ENCODE measurements around the gene PRKRIP1.

- TF ChIP-seq POLR2A (IDR thresholded peaks at IDR 0.05; ENCODE audit: low read depth, low read length), result no peak
- no peak for TF ChIP-seq TAF1 (IDR thresholded peaks at IDR 0.05; ENCODE audit: borderline replicate concordance, low read depth, low read length)
- TF ChIP-seq POLR2AphosphoS5 (IDR thresholded peaks at IDR 0.05; ENCODE audit: low read depth, low read length), result no peak
Measured at GRCh38 chr7:102432442-102433218, 36.5 kb downstream of the PRKRIP1 start.

All from GM12892 (cell line).